Fibroblast of pulmonary artery (primary cell): ENCODE results near the gene AKAP13.

Experiments
- DNase-seq: peaks from one replicate; pipeline ENCODE4 v3.0.0-alpha.2; 2010; ENCODE audit warnings: low read depth
- H3K4me3 ChIP-seq: replicated peaks from 2 replicates; pipeline ENCODE4 v1.5.1; 2011; ENCODE audit warnings: low read depth, mild to moderate bottlenecking, control low read depth, low read length, moderate library complexity
- CTCF ChIP-seq: IDR thresholded peaks from 2 replicates; pipeline ENCODE4 v1.5.1; 2011; ENCODE audit warnings: mild to moderate bottlenecking, control low read depth, low read length, inconsistent platforms; ENCODE audit errors: missing control alignments

Gene AKAP13

GRCh38 chr15:85667491-85668424, 287.4 kb downstream of the AKAP13 start:
- DNase-seq, result peak; percentile 99
- TF ChIP-seq CTCF, result no peak
- peak overlapping the region; percentile 11 for H3K4me3 ChIP-seq

- TF ChIP-seq CTCF, result no peak
- H3K4me3 ChIP-seq, result no peak overlapping the region
- DNase-seq, result no peak
Measured at GRCh38 chr15:85671156-85671555, 290.8 kb downstream of the AKAP13 start.

- no peak for TF ChIP-seq CTCF
- no peak for DNase-seq
- H3K4me3 ChIP-seq, result no peak overlapping the region
Measured at GRCh38 chr15:85672332-85673084, 292.1 kb downstream of the AKAP13 start.

GRCh38 chr15:85673326-85673725, 292.9 kb downstream of the AKAP13 start:
- no peak for DNase-seq
- TF ChIP-seq CTCF, result no peak
- no peak overlapping the region for H3K4me3 ChIP-seq

GRCh38 chr15:85676342-85677098, 296.1 kb downstream of the AKAP13 start:
- DNase-seq, result no peak
- no peak overlapping the region for H3K4me3 ChIP-seq
- no peak for TF ChIP-seq CTCF

- no peak for DNase-seq
- TF ChIP-seq CTCF, result no peak
- no peak overlapping the region for H3K4me3 ChIP-seq
Measured at GRCh38 chr15:85679231-85679630, 298.8 kb downstream of the AKAP13 start.
